Posterior vena cava (tissue), 2 donors: ENCODE results near the gene WDFY3. TPM values are rescaled to one million over a fixed set of nuclear protein-coding genes. Genes with fewer than 3 reads are reported as not detected.

Source experiments
- DNase-seq: peaks from one replicate; pipeline ENCODE4 v3.0.0-alpha.2; 2020; ENCODE audit warnings: low spot score
- intact Hi-C, 2 donors: fragments of 100-400 bp; cut with DNase I; formaldehyde crosslinking; loops; one replicate each; pipeline versions ENCODE4 v1.14.1 to v1.14.2; 2022 to 2023
- total RNA-seq, 2 donors: library from RNA; stranded (reverse); fragmentation: NEBNext Ultra II Directional; extraction: Animal tissue kit (Norgen Biotek cat#: 25700); gene quantifications; one replicate each; pipeline ENCODE4 v1.2.1, GENCODE V29; 2021
- donor health status: DM: yes; HTN: yes; CAD: no.
- donor health status: DM: yes; HTN: yes; CAD: no.

Gene WDFY3
- total RNA-seq, 2 donors from 2014 or later = 77.2 to 105 TPM

DNA sequence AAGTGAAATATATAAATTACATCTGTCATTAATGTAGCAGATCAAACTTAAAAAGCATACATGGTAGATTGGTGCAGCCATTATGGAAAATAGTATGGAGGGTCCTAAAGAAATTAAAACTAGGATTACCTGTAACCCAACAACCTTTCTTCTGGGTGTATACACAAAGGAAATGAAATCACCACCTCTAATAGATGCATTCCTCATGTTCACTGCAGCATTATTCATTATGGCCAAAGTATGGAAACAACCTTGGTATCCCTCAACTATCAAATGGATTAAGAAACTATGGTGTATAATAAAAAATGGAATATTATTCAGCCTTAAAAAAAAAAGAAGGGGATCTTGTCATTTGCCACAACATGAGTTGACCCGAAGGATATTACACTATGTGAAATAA is 13.7 kb downstream of the WDFY3 start:
- no peak for DNase-seq
- intact Hi-C loops = no loop called here

DNA sequence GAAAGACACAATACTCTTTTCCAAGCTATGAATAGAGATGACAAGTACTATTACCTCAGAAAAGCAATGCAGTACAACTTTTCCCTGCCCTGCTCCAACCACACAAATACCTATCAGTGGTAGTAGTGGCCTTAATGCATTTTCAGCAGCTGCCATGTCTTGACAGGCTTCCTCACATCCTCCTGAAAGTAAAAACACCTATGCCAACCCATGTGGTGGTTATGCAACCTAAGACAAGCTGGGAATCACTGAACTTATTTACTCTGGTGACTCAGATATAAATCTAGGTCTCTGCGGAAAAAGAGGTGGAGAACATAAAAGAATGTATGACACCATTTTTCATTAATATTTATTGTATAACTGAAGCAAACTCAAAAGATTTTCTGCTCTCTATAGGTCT is 14.5 kb downstream of the WDFY3 start:
- no peak for DNase-seq
- intact Hi-C loops = no loop called here

DNA sequence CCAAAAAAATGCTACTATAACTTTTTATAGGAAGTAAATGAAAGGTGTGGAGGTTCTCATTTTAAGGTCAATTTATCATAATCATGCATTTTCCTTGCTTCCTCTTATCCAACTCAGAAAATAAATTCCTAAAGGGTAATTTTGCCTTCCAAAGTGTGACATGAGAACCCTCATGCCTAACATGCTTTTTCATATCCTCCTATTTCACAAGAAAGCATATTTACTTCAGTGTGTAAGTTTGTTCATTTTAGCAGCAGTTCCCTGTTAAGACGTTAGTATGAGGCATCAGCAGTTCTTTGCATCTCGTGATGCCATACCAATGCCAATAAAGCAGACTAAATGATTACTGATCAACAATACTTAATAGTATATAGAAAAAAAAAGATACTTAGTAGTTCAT is 18.4 kb downstream of the WDFY3 start:
- intact Hi-C loops = no loop called here
- no peak for DNase-seq

DNA sequence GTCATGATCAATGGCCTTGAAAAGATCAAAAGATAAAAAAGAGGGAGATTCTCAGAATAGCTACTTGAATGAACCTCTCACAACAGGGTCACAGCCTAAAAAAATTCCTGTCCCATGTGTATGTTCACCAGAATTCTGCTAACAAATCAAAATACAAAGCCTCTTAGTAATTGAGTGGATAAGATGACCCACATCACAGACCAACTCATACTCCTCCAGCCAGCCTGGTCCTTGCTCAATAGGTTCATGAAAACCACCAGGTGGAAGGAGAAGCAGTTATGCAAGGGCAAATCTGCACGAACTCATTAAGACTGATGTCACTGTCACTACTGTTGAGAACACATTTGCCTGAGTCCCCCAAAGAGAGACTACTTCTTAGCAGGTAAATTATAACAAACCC is 21.5 kb downstream of the WDFY3 start:
- intact Hi-C loops = no loop called here
- DNase-seq = no peak

DNA sequence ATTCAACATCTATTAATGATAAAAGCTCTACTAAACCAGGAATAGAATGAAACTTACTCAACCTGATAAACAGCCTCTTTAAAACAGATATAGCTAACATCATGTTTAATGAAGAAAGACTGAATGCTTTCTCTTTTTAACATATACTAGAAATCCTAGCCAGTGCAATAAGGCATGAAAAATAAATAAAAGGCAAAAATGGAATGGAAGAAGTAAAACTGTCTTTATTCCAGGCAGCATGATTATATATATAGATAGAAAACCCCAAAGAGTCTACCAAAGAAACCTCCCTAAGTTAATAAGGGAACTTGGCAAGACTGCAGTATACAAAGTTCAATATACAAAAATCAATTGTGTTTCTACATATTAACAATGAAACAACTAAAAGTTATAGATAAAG is 25.5 kb downstream of the WDFY3 start:
- no peak for DNase-seq
- intact Hi-C loops = no loop called here

DNA sequence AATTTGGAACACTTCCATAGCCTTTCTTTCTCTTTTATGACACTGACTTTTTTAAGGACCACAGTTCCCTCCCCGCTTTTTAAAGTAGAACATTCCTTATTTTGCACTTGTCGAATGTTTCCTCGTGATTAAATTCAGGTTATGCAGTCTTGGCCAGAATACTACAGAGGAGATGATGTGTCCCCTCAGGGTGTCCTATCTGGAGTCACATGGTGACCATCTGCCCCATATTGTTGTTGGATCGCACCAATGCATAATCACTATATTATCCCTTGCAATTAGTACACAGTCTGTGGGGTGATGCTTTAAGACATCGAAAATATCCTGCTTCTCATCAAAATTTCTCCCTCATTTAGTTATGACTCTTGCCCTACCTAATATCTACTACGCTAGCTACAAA is 27.4 kb downstream of the WDFY3 start:
- intact Hi-C loops = no loop called here
- no peak for DNase-seq

DNA sequence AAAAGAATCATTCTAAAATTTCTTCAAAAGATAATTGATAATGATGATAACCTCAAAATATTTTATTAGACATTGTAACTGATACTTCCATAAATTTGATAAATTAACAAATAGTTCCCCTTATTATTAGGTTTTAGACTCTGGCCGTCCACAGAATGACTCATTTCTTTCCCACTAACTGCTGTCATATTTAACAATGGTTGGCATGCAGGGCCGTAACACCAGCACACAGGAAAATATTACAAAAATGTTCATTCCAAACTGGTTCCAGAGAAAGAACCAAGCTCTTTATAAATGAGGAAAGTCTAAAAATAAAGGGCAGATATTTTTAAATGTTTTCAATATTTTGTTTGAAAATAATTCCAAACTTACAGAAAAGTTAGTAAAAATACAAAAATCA is 28.2 kb downstream of the WDFY3 start:
- DNase-seq = no peak
- intact Hi-C loops = no loop called here

DNA sequence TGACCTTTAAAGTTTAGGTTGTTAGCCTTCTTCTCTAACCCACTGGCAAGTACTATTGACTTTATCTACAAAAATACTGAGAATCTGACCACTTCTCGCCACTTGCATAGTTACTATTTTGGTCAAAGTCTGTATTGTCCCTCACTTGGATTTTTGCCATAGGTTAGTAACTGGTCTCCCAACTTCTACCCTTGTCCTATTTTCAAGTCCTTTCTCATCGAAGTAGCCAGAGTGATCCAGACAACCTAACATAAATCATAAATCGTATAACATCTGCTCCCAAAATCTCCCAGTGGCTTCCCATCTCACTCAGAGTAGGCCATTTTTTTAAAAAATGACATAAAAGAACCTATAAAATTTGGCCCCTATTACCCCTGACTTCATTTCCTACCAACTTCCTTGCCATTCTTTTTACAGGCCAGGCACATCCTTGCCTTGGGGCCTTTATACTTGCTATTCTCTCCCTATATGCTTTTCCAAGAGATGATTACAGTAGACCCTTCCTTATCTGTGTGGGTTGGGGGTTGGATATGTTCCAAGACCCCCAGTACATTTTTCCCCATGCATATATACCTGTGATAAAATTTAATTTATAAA is 29.0 kb downstream of the WDFY3 start:
- intact Hi-C loops = no loop called here
- DNase-seq = no peak

DNA sequence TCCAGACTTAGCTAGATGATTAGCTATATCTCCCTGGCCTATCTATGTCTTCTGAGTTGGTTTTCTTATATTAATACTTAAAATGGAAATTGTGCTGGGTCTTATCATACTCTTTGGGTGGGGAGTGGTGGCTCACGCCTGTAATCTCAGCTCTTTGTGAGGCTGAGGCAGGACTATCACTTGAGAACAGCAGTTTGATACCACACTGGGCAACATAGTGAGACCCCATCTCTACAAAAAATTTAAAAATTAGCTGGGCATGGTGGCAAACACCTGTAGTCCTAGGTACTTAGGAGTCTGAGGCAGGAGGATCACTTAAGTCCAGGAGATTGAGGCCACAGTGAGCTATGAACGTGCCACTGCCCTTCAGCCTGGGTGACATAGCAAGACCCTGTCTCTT is 30.4 kb downstream of the WDFY3 start:
- no peak for DNase-seq
- intact Hi-C loops = no loop called here

DNA sequence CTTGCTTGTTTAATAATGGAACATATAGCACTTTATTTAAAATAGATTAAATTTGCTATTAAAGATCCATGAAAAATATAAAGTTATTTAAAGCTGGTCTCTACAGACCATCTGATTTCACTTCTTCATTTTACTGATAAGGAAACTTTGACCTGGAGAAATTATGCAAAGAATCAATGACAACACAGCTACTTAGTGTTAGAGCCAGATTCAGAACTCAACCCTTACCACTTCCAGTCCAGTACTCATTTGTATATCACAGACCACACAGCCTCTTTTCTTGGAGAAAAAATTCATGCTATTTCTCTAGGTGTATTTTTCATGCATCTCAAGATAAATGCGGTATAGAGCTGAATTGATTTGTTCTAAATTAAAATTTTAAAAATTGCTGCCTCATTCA is 34.0 kb downstream of the WDFY3 start:
- DNase-seq = no peak
- intact Hi-C loops = no loop called here

DNA sequence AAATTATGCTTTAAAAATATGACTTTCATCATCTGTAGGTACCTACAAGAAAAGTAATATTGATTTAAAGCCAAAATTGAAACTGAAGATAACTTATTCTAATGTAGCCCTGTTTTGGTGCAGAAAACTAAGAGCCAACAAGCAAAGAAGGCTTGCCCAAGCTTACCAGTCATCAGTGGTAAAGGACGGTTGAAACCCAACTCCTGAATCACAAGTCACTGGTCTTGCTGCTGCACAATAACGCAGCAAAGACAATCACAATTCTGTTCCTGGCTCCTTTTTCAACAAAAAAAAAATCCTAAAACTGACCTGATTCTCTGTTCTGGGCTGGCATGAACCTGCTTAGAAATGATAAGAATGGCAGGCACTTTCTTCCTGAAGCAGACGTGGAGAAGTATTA is 34.5 kb downstream of the WDFY3 start:
- DNase-seq = no peak
- intact Hi-C loops = no loop called here

DNA sequence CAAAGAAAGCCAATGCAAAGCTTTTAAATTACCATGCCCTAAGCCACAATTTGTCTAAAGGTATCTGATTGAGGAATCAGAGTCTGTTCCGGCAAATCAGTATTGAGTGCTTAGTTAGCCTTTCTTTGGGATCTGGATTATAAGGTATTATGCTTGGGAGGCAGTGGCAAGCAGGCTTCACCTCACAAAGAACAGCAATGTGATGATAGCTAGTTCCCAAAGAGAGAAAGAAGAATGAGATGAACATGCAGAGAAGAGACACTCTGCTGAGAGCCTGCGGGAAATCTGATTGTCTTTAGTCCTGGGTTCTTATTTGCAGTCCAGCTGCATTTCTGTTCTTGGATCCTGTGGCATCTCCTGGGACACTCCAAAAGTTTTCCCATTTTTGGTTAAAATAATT is 35.2 kb downstream of the WDFY3 start:
- DNase-seq = no peak
- intact Hi-C loops = no loop called here

DNA sequence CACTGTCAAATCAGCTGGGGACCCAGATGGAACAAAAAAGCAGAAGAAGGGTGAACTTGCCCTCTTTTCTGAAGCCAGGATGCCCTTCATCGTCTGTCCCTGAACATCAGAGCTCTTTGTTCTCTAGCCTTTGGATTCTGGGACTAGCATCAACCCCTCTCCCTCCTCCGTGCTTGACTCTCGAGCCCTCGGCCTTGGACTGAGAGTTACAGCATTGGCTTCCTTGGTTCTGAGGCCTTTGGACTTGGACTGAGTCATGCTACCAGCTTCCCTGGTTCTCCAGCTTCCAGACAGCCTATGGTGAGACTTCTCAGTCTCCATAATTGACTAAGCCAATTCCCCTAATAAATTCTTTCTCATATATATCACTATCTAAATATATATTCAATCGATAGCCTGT is 38.4 kb downstream of the WDFY3 start:
- intact Hi-C loops = no loop called here
- DNase-seq = no peak

DNA sequence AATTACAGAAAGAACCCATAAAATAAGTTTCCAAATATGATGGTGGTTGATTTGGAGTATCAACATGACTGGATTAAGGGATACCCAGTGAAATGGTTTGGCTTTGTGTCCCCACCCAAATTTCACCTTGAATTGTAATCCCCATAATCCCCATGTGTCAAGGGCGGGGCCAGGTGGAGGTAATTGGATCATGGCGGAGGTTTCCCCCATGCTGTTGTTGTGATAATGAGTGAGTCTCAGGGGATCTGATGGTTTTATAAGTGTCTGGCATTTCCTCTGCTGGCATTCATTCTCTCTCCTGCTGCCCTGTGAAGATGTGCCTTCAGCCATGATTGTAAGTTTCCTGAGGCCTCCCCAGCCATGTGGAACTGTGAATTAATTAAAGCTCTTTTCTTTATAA is 39.1 kb downstream of the WDFY3 start:
- intact Hi-C loops = no loop called here
- no peak for DNase-seq

DNA sequence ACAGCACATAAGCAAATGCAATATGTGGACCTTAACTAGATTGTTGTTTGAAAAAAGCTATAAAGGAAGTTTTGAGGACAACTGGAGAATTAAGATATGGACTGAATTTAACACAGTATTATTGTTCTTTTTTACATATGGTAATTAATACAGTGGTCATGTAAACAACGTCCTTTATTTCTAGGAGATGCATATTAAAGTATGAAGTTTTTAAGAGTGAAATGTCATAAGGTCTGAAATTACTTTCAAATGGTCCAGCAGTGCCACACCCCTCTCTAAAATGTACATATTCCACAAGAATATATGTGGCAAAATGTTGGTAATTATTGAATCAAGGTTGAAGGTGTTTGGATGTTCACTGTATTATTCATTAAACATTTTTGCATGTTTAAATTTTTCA is 40.9 kb downstream of the WDFY3 start:
- DNase-seq = no peak
- intact Hi-C loops = no loop called here

DNA sequence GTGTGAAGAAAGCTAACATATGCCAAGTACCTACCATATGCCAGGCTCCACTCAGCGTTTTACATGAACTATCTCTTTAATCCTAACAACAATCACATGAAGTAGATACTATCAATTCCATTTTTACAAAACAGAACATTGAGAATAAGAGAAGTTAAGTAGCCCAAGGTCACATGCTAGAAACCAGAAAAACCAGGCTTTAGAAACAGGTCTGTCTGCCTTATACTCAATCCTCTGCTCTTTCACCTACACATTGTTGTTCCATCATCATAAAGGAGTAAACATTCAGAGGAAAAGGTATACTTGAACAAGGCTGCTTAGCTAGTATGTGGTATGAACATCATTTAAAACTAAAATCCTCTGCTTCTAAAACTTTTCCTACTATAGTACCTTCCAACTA is 42.1 kb downstream of the WDFY3 start:
- intact Hi-C loops = loop anchor here in 1 of 2 donors (5.0 kb wide), 1 partner anchor 498 kb away; no protein-coding TSS in a partner anchor
- DNase-seq = no peak

DNA sequence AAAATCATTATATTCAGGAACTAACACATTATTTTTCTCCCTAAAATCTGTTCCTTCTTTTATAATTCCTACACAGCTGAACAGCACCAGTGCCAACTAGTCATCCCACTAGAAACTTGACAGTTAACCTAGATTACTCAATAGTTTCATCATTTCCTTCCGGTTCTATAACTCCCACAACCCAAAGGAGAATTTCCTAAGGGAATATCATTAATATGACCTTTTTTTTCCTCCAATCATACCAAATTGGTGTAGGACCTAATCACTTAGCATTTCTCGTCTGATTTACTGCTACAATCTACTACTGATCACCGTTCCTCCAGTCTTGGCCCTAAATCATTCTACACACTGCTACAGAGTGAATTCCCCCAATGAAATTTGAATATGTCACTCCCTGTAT is 45.9 kb downstream of the WDFY3 start:
- intact Hi-C loops = loop anchor here in 1 of 2 donors (5.0 kb wide), 1 partner anchor 502 kb away; no protein-coding TSS in a partner anchor
- DNase-seq = no peak

DNA sequence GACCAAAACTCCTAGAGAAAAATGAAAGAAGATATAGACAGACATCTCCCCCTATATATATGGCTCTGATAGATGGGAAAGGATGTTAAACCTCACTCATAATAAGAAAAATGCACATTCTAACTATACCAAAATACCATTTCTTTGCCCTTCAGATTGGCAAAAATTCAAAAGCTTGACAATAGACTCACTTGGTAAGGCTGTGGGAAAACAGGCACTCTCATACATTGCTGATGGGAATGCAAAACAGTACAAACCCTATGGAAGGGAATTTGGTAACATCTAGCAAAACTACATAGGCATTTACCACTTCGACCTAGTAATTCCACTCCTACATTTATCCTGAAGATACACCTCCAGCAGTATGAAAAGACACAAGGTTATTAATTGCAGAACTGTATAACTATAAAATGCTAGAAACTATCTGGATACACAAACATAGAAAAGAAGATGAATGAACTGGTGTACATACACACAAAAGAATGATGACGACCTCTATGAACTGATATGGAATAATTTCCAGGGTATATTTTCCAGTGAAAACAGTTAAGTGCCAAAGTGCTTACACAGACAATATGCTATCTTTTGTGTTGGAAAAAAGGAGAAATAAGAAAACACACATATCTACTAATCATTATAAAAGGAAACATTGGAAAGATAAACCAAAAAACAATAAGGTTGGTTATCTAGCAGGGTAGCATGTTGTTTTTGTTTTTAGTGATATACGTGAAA is 48.5 kb downstream of the WDFY3 start:
- intact Hi-C loops = no loop called here
- DNase-seq = no peak

DNA sequence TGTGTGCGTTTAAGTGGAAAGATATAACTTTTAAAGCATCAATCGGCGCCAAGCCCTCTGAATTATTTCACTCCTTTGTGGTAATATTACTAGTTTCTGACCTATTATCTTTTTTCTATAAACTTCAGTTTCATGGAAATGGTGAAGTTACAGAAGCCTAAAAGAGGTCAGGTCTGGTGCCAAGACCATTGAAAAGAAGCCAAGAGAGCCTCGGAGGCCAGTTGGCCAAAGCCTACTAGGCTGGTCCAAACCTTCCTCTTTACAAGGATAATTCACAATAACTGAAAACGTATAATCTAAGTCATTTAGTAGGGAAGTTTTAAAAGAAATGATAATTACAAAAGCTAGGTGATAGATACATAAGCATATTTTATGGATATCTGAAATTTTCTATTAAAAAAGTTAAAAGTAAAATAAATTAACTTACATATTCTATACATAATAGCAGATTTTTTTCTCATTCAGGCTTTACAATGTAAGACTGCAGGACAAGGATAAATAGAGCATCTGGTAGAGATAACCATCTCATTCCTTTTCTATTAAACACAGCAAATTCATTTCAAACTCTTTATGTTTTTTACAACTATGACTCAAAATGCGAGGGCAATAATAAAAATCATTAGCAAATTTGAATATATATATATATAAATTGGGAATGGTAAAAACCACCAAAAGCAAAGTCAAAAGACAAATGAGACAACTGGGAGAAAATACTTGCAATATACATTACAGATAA is 49.2 kb downstream of the WDFY3 start:
- DNase-seq = peak; percentile 68
- intact Hi-C loops = no loop called here

DNA sequence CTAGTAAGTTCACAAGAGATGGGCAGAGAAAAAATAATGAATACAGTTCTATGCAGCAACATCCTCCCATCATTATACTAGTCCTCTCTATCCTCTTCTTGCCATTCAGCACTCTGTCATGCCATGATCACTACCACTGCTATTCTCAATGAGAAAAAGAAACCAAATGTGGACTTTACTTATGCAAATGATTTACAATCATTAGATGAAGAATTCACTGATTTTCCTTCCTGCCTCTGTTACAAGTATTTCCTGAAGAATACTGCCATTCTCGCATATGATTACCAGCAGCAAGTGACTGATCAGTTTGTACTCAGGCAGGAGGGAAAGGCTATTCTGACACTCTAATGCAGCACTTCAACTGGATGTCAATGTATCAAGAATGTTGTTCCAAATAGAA is 50.3 kb downstream of the WDFY3 start:
- intact Hi-C loops = no loop called here
- DNase-seq = no peak

DNA sequence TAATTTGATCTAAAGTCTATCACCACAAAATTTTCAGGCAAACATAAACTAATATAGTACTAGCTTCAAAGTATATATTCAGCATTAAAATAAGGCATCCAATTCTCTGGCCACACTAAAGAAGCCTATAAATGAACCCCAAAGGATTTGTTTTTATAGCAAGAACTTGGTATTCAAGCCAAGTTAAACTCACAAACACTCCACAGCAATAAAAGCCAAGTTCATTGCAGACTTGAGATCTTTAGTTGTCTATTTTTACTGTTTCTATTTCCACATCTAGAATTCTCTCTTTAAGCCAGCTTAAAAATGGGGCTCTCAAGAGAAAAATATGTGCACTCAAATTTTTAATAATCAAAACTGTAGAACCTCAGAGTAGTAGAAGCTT is 51.1 kb downstream of the WDFY3 start:
- no peak for DNase-seq
- intact Hi-C loops = no loop called here
